NCI-H2171 treated with DMSO at 0.1 percent for 48 hours (cell line): Measurements from ENCODE around the gene CMPK1.

Experiments used
- DNase-seq: peaks from one replicate; lab custom pipeline; 2025; lab: John Stamatoyannopoulos, UW

CMPK1 gene

DNA sequence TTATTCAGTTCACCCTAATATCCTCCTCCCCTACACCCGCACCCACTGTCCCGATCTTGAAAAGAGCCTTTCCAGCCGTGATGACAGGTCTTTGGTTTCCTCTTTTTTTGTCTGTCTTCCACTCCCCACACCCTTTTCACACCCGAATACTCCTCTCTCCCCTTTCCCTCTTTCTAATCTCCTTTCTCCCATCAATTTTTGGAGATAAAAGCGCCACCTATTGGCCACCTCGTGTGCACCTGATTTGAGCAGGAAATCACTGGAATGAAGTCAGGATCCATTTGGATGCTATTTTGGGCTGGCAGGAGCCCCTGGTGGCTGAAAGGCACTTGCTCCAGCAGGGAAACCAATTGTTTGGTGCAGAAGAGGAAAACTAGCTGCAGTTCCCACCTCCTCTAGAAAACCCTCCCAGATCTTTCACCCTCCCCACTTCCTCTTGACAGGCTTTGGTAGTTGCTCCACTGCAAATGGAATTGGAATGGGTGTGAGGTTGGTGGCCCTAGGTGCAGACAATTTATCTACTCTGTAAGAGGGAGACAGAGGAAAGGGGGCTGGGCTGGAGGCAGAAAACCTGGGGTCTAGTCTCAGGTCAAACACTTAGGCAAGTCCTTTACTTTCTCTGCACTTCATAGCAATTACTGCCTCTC lies 90.9 kb downstream of the CMPK1 start:
- peak; percentile 64 for DNase-seq
